SJCRH30 (cell line): ENCODE results near the gene SLC4A7. TPM values are rescaled to one million over a fixed set of nuclear protein-coding genes. Genes with fewer than 3 reads are reported as not detected.
"Not testable (repeated sequence)": the region's sequence is repeated elsewhere in the genome, so short reads cannot be mapped to it uniquely, and the experiment has no call there.

Experiments
- DNase-seq, 2 experiments: peaks; one replicate each; pipeline ENCODE4 v3.0.0-alpha.2; 2015 to 2020
- H3K27ac ChIP-seq: fragments of 250-450 bp; sonication (Bioruptor Pico); 2 replicates; pipeline ENCODE4 v1.5.1; 2020; ENCODE audit warnings: mild to moderate bottlenecking, moderate library complexity
- H3K27me3 ChIP-seq: fragments of 250-450 bp; sonication (Bioruptor Pico); 2 replicates; pipeline ENCODE4 v1.5.1; 2020; ENCODE audit warnings: mild to moderate bottlenecking, moderate library complexity
- H3K36me3 ChIP-seq: fragments of 250-450 bp; sonication (Bioruptor Pico); 2 replicates; pipeline ENCODE4 v1.5.1; 2020; ENCODE audit warnings: mild to moderate bottlenecking, moderate library complexity
- H3K4me1 ChIP-seq: fragments of 250-450 bp; sonication (Bioruptor Pico); 2 replicates; pipeline ENCODE4 v1.5.1; 2020; ENCODE audit warnings: mild to moderate bottlenecking, moderate library complexity
- H3K4me3 ChIP-seq: fragments of 250-450 bp; sonication (Bioruptor Pico); 2 replicates; pipeline ENCODE4 v1.5.1; 2020; ENCODE audit warnings: mild to moderate bottlenecking, moderate library complexity
- H3K9me3 ChIP-seq: fragments of 250-450 bp; sonication (Bioruptor Pico); replicated peaks from 2 replicates; pipeline ENCODE4 v1.5.1; 2020; ENCODE audit warnings: mild to moderate bottlenecking, moderate library complexity
- total RNA-seq: library from RNA; depleted of rRNA; stranded (reverse); fragments of >200 nt; shearing (Covaris generic); gene quantifications from 2 replicates; pipeline ENCODE4 v1.2.3, GENCODE V29; 2014

The SLC4A7 gene
- total RNA-seq, 1 experiment from 2014 or later: 71.5 TPM

DNA sequence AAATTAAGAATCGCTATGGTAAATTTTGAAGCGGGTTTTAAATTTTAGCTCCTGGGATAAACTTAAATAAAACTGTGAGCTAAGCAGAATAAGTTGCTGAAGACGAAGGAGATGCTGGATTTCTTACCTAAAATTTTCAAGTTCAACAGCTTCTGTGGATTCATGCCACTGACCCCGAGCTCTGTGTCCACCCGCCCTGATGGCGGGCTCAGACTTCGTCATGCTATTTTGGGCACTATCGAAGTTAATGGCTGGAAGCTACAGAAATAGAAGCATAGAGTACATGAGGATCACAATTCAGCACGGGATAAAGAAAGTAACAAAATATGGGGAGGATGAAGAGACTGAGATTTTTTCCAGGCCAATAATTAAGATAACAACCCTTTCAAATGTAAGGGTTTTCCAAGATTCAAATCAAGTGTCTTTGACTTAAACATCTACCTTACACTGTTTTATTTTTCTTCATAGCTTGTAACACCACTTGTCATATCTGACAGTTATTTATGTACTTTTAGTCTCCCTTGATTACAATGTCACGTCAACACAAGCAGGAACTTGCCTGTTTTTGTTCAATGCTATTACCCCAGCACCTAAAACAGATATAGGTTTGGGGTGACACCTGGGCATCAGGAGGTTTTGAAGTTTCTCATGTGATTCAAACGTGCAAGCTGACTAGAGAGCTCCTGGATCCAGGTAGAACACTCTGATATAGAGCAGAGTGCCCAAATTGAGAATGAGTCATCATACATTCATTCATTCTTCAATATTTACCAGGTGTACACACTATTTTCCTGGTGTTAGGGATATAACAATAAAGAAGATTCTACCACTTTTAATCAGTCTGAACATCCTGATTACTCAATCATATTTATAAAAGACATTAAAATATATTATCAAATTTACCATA, 138.0 kb downstream of the SLC4A7 start:
- DNase-seq: no peak
- Histone ChIP-seq H3K4me3 (no peak overlapping the region), H3K9me3 (no peaks in the 10 kb centered on the region), H3K27ac (no peak overlapping the region), H3K27me3 (no peaks in the 10 kb centered on the region), H3K4me1 (no peaks in the 10 kb centered on the region; the same call in 1 of the 2 replicates), H3K36me3 (no peaks in the 10 kb centered on the region)

GRCh38 chr3:27345493-27345892, 138.7 kb downstream of the SLC4A7 start:
- no peaks in the 10 kb centered on the region for H3K9me3 ChIP-seq
- H3K36me3 ChIP-seq: no peaks in the 10 kb centered on the region
- H3K27me3 ChIP-seq: no peaks in the 10 kb centered on the region
- H3K4me1 ChIP-seq: no peaks in the 10 kb centered on the region; the same call in 1 of the 2 replicates
- no peak overlapping the region for H3K4me3 ChIP-seq
- no peak for DNase-seq
- no peak overlapping the region for H3K27ac ChIP-seq

- DNase-seq: no peak
- H3K9me3 ChIP-seq: no peaks in the 10 kb centered on the region
- H3K4me3 ChIP-seq: no peak overlapping the region
- no peak overlapping the region for H3K27ac ChIP-seq
- no peaks in the 10 kb centered on the region for H3K36me3 ChIP-seq
- no peaks in the 10 kb centered on the region; the same call in 1 of the 2 replicates for H3K4me1 ChIP-seq
- H3K27me3 ChIP-seq: no peaks in the 10 kb centered on the region
These were observed 139.1 kb downstream of the SLC4A7 start for GRCh38 chr3:27345045-27345444.

DNA sequence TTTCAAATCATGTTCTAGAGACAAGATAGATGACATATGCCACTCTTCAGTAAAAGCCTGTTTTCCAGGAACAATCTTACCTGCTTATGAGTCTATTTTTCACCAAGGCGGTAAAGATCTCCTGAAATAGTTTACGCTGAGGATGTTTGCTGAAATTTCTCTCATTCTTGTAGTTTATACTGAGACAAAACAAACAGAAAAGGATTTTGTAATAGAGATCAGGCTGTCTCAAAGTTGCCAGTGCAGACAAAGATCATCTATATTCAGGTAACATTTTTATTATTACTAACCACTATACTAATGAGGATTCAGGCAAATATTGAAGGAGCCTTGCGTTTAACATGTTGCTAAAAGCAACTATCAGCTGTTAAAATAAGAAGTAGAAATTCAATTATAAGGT, 140.0 kb downstream of the SLC4A7 start:
- no peak for DNase-seq
- Histone ChIP-seq H3K4me3 (no peak overlapping the region), H3K36me3 (no peaks in the 10 kb centered on the region), H3K27me3 (no peaks in the 10 kb centered on the region), H3K4me1 (no peaks in the 10 kb centered on the region; the same call in 1 of the 2 replicates), H3K27ac (no peak overlapping the region), H3K9me3 (no peaks in the 10 kb centered on the region)

- Histone ChIP-seq H3K4me3 (no peak overlapping the region), H3K4me1 (no peaks in the 10 kb centered on the region; the same call in 1 of the 2 replicates), H3K27me3 (no peaks in the 10 kb centered on the region), H3K9me3 (no peaks in the 10 kb centered on the region), H3K36me3 (no peaks in the 10 kb centered on the region), H3K27ac (no peak overlapping the region)
- no peak for DNase-seq
These were observed 141.9 kb downstream of the SLC4A7 start for GRCh38 chr3:27342267-27342666.

DNA sequence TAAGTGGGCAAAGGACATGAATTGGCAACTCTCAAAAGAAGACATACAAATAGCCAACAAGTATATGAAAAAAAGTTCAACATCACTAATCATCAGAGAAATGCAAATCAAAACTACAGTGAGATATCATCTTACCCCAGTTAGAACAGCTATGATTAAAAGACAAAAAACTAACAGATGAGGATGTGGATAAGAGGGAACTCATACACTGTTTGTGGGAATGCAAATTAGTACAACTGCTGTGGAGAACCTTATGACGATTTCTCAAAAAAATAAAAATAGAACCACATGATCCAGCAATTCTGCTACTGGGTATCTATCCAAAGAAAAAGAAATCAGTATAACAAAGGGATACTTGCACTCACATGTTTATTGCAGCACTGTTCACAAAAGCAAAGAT, 143.7 kb downstream of the SLC4A7 start:
- no peak for DNase-seq
- Histone ChIP-seq H3K36me3 (no peaks in the 10 kb centered on the region), H3K4me1 (no peaks in the 10 kb centered on the region; the same call in 1 of the 2 replicates), H3K27me3 (no peaks in the 10 kb centered on the region), H3K27ac (no peak overlapping the region), H3K9me3 (no peaks in the 10 kb centered on the region), H3K4me3 (no peak overlapping the region)

- no peaks in the 10 kb centered on the region for H3K9me3 ChIP-seq
- H3K27me3 ChIP-seq: no peaks in the 10 kb centered on the region
- H3K4me3 ChIP-seq: no peak overlapping the region
- no peak overlapping the region for H3K27ac ChIP-seq
- H3K36me3 ChIP-seq: no peaks in the 10 kb centered on the region
- DNase-seq: no peak
- no peaks in the 10 kb centered on the region for H3K4me1 ChIP-seq
These were observed 148.6 kb downstream of the SLC4A7 start for GRCh38 chr3:27335571-27335970.

GRCh38 chr3:27333843-27334242, 150.3 kb downstream of the SLC4A7 start:
- Histone ChIP-seq H3K27ac (no peak overlapping the region), H3K27me3 (no peaks in the 10 kb centered on the region)
- DNase-seq: no peak

GRCh38 chr3:27328982-27329762, 155.0 kb downstream of the SLC4A7 start:
- H3K4me1 ChIP-seq: peaks cover 15% of the 10 kb centered on the region
- H3K9me3 ChIP-seq, H3K27me3 ChIP-seq, H3K27ac ChIP-seq, H3K36me3 ChIP-seq, H3K4me3 ChIP-seq, DNase-seq: not testable (repeated sequence)

More at GRCh38 chr3:27333843-27334242, 150.3 kb downstream of the SLC4A7 start:
- Histone ChIP-seq H3K9me3 (0 out of 2 replicates have a peak, but pooled peaks cover 6% of the 10 kb centered on the region), H3K36me3 (no peaks in the 10 kb centered on the region), H3K4me3 (no peak overlapping the region), H3K4me1 (no peaks in the 10 kb centered on the region)

DNA sequence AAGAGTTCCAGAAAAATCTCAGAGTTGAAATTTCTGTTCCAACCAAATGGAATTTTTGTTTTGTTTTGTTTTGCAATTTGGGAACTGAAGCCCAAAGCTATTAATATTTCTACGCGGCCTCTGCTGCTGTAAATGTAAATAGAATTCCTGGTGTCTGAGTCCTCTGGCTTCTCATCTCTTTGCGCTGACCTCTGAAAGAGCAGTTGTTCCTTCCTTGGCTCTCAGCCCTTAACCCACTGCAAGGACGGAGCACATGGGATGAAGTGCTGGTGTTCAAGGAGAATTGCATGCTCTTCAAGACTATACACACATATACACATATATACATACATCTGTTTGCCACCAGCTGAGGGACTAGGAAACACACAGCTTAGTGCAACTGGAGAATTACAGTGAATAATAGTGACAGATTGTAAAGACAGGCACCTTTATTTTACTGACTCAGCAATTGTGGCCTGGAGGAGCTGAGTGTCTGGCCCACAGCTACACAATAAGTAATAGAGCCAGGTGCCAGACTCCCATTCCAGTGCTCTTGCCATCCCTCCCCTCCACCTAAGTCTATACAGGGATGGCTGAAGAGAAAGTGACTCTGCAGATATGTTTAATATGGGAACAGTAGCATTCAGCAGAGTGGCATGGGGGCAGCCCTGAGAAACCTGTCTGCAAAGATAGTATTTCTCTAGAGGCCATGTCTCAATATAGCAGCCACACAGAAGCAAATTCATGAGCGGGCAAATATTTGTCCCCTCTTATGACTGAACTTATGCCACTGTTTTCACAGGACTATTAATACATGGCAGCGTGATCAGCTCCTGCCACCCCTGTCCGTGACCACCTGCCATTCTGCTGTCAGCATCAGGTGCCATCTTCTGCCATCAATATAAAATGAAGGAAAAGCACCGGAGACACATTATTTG, 157.3 kb downstream of the SLC4A7 start:
- peak overlapping the region; percentile 67 for H3K27ac ChIP-seq
- peaks cover 15% of the 10 kb centered on the region for H3K4me1 ChIP-seq
- DNase-seq: peak; percentile 79 to 85
- H3K9me3 ChIP-seq: 0 out of 2 replicates have a peak, but pooled peaks cover 9% of the 10 kb centered on the region
- no peaks in the 10 kb centered on the region for H3K36me3 ChIP-seq
- no peaks in the 10 kb centered on the region for H3K27me3 ChIP-seq
- H3K4me3 ChIP-seq: no peak overlapping the region

DNA sequence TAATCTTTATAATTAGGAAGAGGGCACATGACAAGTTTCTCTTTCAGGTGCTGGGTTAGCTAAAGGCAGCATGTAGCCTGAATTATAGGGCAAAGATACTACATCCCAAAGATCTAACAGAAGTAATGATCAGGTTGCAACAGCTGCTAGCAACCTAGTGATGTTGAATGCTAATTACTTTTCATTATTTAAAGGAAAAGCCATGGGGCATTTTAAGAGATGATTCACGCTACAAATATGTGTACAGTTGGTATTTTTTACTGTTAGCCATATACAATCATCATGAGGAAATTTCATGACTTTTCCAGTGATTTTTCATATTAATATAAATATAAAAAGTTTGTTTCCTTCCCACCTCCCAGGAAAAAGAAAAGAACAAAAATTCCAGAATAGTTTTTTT, 158.0 kb downstream of the SLC4A7 start:
- no peaks in the 10 kb centered on the region for H3K36me3 ChIP-seq
- peak overlapping the region; percentile 67 for H3K27ac ChIP-seq
- no peak overlapping the region for H3K4me3 ChIP-seq
- 0 out of 2 replicates have a peak, but pooled peaks cover 9% of the 10 kb centered on the region for H3K9me3 ChIP-seq
- peaks cover 15% of the 10 kb centered on the region for H3K4me1 ChIP-seq
- no peaks in the 10 kb centered on the region for H3K27me3 ChIP-seq
- peak; percentile 16 to 66 for DNase-seq

DNA sequence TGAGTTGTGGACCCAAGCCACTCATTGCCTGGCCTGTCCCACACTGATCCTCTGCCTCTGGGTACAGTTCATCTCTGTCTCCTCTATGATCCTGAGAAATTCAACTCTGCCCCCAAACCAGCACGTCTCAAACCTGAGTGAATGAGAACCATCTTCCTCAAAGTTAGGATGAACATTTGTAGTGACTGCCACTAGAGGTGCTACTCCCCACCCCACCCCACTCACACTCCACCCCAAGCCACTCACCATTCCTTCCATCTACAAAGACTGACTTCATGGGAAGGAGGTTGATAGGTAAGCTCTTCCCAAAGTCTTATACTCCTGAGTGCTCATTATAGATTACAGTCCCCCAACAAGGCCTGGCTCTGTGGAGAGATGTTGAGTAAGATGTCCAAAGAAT, 158.8 kb downstream of the SLC4A7 start:
- Histone ChIP-seq H3K4me3 (no peak overlapping the region), H3K36me3 (no peaks in the 10 kb centered on the region), H3K27me3 (no peaks in the 10 kb centered on the region), H3K9me3 (0 out of 2 replicates have a peak, but pooled peaks cover 9% of the 10 kb centered on the region), H3K27ac (peak overlapping the region; percentile 67), H3K4me1 (peaks cover 15% of the 10 kb centered on the region)
- peak in 1 of 2 experiments; percentile 19 for DNase-seq

DNA sequence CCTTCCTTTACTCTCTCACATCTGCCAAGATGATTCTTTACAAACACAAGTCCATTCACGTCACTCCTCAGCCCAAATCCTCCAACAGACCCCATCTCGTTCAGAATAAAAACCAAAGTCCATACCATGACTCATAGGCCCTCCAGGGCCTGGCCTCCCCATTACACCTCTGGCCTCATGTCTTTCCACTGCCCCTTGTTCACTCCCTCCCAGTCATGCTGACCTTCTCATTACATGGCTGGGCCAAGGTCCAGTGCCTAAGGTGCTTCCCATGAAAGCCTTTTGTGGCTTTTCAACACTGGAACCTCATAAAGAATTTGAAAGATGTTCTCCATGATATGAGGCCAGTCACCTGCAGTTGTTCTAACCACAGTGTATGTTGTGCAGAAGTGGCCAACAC, 159.5 kb downstream of the SLC4A7 start:
- H3K9me3 ChIP-seq: 0 out of 2 replicates have a peak, but pooled peaks cover 9% of the 10 kb centered on the region
- H3K4me1 ChIP-seq: peaks cover 15% of the 10 kb centered on the region
- no peak for DNase-seq
- H3K36me3 ChIP-seq: no peaks in the 10 kb centered on the region
- no peak overlapping the region for H3K4me3 ChIP-seq
- no peak overlapping the region for H3K27ac ChIP-seq
- H3K27me3 ChIP-seq: no peaks in the 10 kb centered on the region

- no peak for DNase-seq
- H3K4me1 ChIP-seq: peaks cover 15% of the 10 kb centered on the region
- no peak overlapping the region for H3K27ac ChIP-seq
- no peaks in the 10 kb centered on the region for H3K9me3 ChIP-seq
- no peaks in the 10 kb centered on the region for H3K27me3 ChIP-seq
- H3K4me3 ChIP-seq: no peak overlapping the region
- H3K36me3 ChIP-seq: no peaks in the 10 kb centered on the region
These were observed 161.1 kb downstream of the SLC4A7 start for GRCh38 chr3:27323087-27323570.
